ENCODE measurements around the gene IGHMBP2. TPM values are rescaled to one million over a fixed set of nuclear protein-coding genes. Genes with fewer than 3 reads are reported as not detected.

Gene IGHMBP2
- total RNA-seq, 1 experiment from 2014 or later, result 49.1 TPM

- CTCF ChIA-PET, result interaction anchor here (0.5 to 0.6 kb wide), 2 partner anchors 45 to 140 kb away, joined by 3 read pairs; no protein-coding TSS in a partner anchor
- H3K9me3 ChIP-seq, result 0 out of 2 replicates have a peak, but pooled peaks cover 5% of the 10 kb centered on the region
- Mint-ChIP-seq H3K4me1 (ENCODE audit: low read depth, unreplicated experiment) (peaks cover 9% of the 10 kb centered on the region), H3K9me3 (ENCODE audit: unreplicated experiment) (peaks cover 6% of the 10 kb centered on the region), H3K27me3 (ENCODE audit: insufficient read depth, unreplicated experiment) (no peaks in the 10 kb centered on the region), H3K4me3 (ENCODE audit: unreplicated experiment) (no peak overlapping the region), H3K27ac (ENCODE audit: unreplicated experiment) (no peak overlapping the region), H3K36me3 (ENCODE audit: insufficient read depth, unreplicated experiment) (no peaks in the 10 kb centered on the region)
- intact Hi-C loops (cut with micrococcal nuclease; ENCODE audit: unreplicated experiment), result no loop called here
- POLR2A ChIA-PET, result no interaction called here
- no peak overlapping the region for H3K4me3 ChIP-seq (ENCODE audit: low read depth, low read length)
- no peak for DNase-seq
- TF ChIP-seq CTCF (IDR thresholded peaks at IDR 0.05; ENCODE audit: insufficient read depth in 1 of 2, low read depth in 1 of 2, low read length in 1 of 2, severe bottlenecking in 1 of 2, unreplicated experiment in 1 of 2), result no peak
- no peaks in the 10 kb centered on the region for H3K36me3 ChIP-seq (ENCODE audit: control insufficient read depth, insufficient read depth, low read length)
- no peaks in the 10 kb centered on the region for H3K27me3 ChIP-seq (replicated peaks; ENCODE audit: control insufficient read depth, insufficient read depth, low read length)
- BruUV-seq (replicated peaks), result no TSS peak
- no peaks in the 10 kb centered on the region for H3K4me1 ChIP-seq
Observed at GRCh38 chr11:68978626-68978930, 74.9 kb downstream of the IGHMBP2 start.

GRCh38 chr11:68978931-68979594 lies 75.4 kb downstream of the IGHMBP2 start:
- peaks cover 6% of the 10 kb centered on the region for H3K9me3 Mint-ChIP-seq (ENCODE audit: unreplicated experiment)
- no TSS peak for BruUV-seq (replicated peaks)
- no peak for TF ChIP-seq CTCF (IDR thresholded peaks at IDR 0.05; ENCODE audit: insufficient read depth in 1 of 2, low read depth in 1 of 2, low read length in 1 of 2, severe bottlenecking in 1 of 2, unreplicated experiment in 1 of 2)
- H3K4me3 ChIP-seq (ENCODE audit: low read depth, low read length), result no peak overlapping the region
- H3K27ac Mint-ChIP-seq (ENCODE audit: unreplicated experiment), result no peak overlapping the region
- H3K27me3 ChIP-seq (replicated peaks; ENCODE audit: control insufficient read depth, insufficient read depth, low read length), result no peaks in the 10 kb centered on the region
- peak in 1 of 2 experiments; percentile 32 for DNase-seq
- H3K9me3 ChIP-seq, result 0 out of 2 replicates have a peak, but pooled peaks cover 5% of the 10 kb centered on the region
- H3K4me1 Mint-ChIP-seq (ENCODE audit: low read depth, unreplicated experiment), result peaks cover 6% of the 10 kb centered on the region
- H3K36me3 Mint-ChIP-seq (ENCODE audit: insufficient read depth, unreplicated experiment), result no peaks in the 10 kb centered on the region
- no peak overlapping the region for H3K4me3 Mint-ChIP-seq (ENCODE audit: unreplicated experiment)
- intact Hi-C loops (cut with micrococcal nuclease; ENCODE audit: unreplicated experiment), result no loop called here
- H3K36me3 ChIP-seq (ENCODE audit: control insufficient read depth, insufficient read depth, low read length), result no peaks in the 10 kb centered on the region
- no peaks in the 10 kb centered on the region for H3K4me1 ChIP-seq
- ChIA-PET CTCF (interaction anchor here (0.6 kb wide), 1 partner anchor 45 kb away, joined by 3 read pairs; no protein-coding TSS in a partner anchor), POLR2A (no interaction called here)
- no peaks in the 10 kb centered on the region for H3K27me3 Mint-ChIP-seq (ENCODE audit: insufficient read depth, unreplicated experiment)

DNA sequence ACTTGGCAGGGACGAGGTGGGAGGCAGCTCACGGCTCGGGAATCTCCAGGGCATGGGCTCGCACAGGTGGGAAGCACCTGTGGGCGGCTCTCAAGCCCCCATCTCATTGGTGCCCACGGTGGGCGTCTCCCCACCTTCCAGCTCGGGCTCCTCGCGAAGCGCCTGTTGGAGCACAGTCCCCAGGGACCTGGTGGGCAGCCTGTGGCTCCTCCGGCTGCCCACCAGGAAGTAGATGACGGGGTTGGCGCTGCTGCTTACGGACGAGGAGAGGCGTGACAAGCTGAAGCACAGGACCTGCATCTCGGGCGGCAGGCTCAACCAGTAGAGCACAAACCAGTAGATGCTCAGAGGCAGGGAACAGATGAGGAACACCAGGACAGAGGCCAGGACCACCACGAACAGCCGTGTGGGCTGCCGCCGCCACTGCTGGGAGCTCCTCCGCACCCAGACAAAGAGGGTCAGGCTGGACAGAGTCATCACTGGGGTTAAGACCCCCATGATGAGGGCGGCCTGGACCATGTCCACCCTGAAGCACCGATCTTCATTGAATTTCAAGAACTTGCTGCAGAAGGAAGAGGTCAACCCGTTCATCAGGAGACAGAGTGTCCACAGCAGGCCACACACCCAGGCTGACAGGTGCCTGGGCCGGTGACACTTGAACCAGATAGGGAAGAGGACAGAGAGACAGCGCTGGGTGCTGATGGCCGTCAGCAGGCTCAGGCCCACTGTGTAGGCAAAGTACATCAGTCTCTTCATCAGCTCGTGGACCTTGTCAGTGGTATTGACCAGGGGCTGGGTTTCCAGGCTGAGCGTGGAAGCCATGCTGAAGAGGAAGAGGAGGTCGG lies 76.5 kb downstream of the IGHMBP2 start:
- CTCF ChIA-PET, result no interaction called here
- H3K4me3 Mint-ChIP-seq (ENCODE audit: unreplicated experiment), result no peak overlapping the region
- Histone ChIP-seq H3K4me1 (no peaks in the 10 kb centered on the region), H3K27me3 (replicated peaks; ENCODE audit: control insufficient read depth, insufficient read depth, low read length) (no peaks in the 10 kb centered on the region), H3K4me3 (ENCODE audit: low read depth, low read length) (no peak overlapping the region), H3K9me3 (0 out of 2 replicates have a peak, but pooled peaks cover 1% of the 10 kb centered on the region), H3K36me3 (ENCODE audit: control insufficient read depth, insufficient read depth, low read length) (no peaks in the 10 kb centered on the region)
- DNase-seq, result peak in 1 of 2 experiments; percentile 37
- no peak for TF ChIP-seq CTCF (IDR thresholded peaks at IDR 0.05; ENCODE audit: insufficient read depth in 1 of 2, low read depth in 1 of 2, low read length in 1 of 2, severe bottlenecking in 1 of 2, unreplicated experiment in 1 of 2)
- H3K36me3 Mint-ChIP-seq (ENCODE audit: insufficient read depth, unreplicated experiment), result no peaks in the 10 kb centered on the region
- POLR2A ChIA-PET, result interaction anchor here (1.1 kb wide), 1 partner anchor 42 kb away, joined by 3 read pairs; no protein-coding TSS in a partner anchor
- peaks cover 6% of the 10 kb centered on the region for H3K9me3 Mint-ChIP-seq (ENCODE audit: unreplicated experiment)
- intact Hi-C loops (cut with micrococcal nuclease; ENCODE audit: unreplicated experiment), result no loop called here
- no peaks in the 10 kb centered on the region for H3K4me1 Mint-ChIP-seq (ENCODE audit: low read depth, unreplicated experiment)
- BruUV-seq (replicated peaks), result no TSS peak
- no peak overlapping the region for H3K27ac Mint-ChIP-seq (ENCODE audit: unreplicated experiment)
- no peaks in the 10 kb centered on the region for H3K27me3 Mint-ChIP-seq (ENCODE audit: insufficient read depth, unreplicated experiment)

Measured in Caco-2 (cell line).